GM19328 (cell line): ENCODE data around the gene AMDHD2.
"Not testable (repeated sequence)": the region's sequence is repeated elsewhere in the genome, so short reads cannot be mapped to it uniquely, and the experiment has no call there.

ENCODE experiments used
- ATAC-seq: cut with Tn5 transposase; IDR thresholded peaks from one replicate; pipeline ENCODE4 v1.9.1; 2021; ENCODE audit warnings: mild to moderate bottlenecking, moderate library complexity; ENCODE audit not compliant: unreplicated experiment

The AMDHD2 gene

DNA sequence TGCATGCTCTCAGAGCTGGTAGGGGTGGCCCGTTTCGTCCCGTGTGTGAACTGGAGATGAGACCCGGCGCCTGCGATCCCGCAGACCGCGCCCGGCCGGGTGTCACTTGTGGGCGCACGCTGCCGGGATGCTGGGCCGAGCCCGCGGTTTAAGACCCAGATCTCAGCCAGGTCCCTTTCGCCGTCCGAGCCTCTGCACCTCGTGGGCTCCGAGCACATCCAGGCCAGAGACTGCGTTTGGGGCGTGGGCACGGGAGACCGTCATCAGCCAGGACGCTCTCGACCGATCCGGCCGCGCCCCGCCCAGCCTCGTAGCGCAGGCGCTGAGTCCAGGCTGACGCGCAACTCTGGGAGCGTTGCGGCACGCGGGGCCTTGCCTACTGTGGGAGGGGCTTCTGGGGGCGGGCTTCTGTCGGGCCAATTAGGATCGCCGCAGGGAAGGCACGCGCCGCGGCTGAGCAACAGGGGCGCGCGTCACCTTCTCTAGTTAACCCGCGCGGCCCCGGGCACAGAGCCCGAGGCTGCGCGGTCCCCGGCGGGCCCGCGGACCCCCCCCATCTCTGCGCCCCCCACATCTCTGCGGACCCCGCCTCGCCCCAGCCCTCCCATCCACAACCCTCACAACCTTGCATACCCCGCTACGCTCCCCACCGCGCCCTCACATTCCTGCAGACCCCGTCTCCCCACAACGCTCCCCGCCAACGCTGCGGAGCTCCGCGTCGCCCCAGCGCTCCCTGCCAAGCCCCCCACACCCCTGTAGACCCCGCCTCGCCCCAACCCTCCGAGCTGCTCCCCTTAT lies 11.7 kb downstream of the AMDHD2 start:
- ATAC-seq: peak; percentile 84

- no peak for ATAC-seq
Observed at GRCh38 chr16:2532494-2533141, 12.4 kb downstream of the AMDHD2 start.

- ATAC-seq: not testable (repeated sequence)
Observed at GRCh38 chr16:2533142-2533755, 13.1 kb downstream of the AMDHD2 start.

DNA sequence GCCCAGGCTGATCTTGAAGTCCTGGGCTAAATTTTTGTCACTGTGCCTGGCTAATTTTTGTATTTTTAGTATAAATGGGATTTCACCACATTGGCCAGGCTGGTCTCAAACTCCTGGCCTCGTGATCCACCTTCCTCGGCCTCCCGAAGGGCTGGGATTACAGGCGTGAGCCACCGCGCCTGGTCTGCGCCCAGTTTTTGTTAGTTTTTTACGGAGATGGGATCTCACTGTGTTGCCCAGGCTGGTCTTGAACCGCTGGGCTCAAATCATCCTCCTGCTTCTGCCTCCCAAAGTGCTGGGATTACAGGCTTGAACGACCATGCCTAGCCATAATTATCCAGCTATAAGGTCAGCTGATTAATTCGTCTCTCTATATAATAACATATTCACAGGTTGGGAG lies 13.7 kb downstream of the AMDHD2 start:
- no peak for ATAC-seq

DNA sequence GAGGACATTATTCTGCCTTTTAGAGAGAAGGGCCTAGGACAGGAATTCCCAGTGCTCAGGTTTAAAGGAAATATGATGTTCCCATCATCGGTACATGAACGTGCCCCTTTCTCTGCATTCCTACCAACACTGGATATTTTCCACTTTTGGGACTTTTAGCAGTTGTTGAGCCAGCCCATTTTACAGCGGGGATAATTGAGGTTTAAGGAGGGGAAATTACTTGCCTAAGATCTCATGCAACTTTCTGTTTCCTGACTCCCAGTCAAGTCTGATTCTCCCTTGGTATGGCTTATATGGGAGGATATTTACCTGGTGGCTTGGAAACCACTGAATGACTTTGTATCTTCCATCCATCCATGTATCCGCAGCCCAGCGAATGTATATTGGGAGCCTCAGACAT lies 14.2 kb downstream of the AMDHD2 start:
- not testable (repeated sequence) for ATAC-seq

GRCh38 chr16:2535625-2536013 lies 15.4 kb downstream of the AMDHD2 start:
- no peak for ATAC-seq

DNA sequence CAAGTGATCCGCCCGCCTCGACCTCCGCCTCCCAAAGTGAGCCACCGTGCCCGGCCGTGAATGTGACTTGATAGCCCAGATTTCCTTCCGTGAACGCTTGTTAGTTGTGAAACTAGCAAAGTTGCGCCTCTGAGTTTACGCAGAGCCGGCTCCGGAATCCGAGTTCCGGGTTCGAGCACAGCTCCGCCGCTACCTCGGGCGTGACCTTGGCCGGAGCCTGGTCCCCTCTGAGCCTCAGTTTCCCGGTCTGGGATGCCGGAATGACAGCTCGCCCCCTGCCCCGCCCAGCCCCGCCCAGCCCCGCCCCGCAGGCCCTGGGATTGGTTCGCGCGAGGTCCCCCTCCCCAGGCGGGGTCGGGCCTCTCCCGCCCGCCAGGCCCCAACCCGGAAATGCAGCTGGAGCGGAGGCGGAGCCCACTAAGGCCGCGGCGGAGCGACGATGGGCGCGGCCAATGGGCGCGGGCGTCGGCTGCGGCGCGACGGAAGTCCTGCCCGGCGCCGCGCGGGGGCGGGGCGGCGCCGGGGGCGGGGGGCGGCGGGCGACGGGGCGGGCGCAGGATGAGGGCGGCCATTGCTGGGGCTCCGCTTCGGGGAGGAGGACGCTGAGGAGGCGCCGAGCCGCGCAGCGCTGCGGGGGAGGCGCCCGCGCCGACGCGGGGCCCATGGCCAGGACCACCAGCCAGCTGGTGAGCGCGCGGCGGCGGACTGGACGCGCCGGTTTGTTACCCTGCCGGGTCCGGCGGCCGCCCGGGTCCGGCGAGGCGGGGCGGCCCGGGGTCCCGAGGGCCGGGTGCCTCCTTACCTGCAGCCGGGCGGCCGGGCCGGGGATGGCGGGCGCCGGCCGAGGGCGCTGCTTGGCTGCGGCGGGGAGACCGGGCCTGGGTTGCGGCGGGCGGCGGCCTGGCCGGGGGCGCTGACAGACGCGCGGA lies 17.5 kb downstream of the AMDHD2 start, which contains the start of gene PDPK1:
PDPK1 (plus strand) TSS at position 571 of the 929 bp plus-strand sequence; CDS start at position 663, 92 bp downstream.
- peak; percentile 87 for ATAC-seq

DNA sequence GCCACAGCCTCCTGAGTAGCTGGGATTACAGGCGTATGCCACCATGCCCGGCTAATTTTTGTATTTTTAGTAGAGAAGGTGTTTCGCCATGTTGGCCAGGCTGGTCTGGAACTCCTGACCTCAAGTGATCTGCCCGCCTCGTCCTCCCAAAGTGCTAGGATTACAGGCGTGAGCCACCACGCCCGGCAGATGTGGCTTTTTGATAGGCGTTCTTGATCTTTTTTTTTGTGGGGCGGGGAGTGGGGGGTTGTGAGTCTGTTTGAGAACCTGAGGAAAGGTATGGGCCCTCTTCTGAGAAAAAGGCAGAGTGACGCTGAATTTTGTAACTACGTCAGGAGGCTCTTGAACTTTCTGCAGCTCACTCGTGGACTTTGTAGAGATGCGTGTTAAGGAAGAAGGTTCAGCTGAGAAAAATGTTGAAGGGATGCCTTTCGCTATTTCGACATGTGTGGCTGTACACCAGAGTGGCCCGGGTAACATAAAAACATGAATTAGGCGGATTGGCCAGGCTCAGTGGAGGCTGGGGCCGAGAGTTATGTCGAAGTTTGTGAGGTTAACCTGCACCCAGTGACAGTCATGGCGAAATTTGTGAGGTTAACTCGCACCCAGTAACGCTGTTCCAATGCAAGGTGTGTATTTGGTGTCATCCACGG lies 19.1 kb downstream of the AMDHD2 start:
- ATAC-seq: not testable (repeated sequence)

- ATAC-seq: not testable (repeated sequence)
Observed at GRCh38 chr16:2539845-2540458, 19.8 kb downstream of the AMDHD2 start.

DNA sequence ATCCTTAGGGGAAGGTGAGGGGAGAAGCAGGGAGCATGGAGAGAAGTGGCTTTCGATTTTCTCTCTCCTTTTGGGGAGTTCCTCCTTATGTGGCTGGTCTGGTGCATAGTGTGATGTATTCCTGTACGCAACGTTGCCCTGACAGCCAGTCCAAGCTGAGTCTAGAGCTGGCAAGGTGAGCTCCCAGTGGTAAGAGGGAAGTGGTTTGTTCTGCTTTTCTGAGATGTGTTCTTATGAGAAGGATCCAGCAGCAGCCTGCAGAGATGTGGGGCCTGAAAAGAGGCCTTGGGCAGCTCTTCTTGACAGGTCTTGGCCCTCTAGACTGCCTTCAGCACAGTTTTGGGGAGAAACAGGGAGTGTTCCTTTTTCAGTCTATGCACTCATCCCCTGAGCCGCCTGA lies 20.7 kb downstream of the AMDHD2 start:
- not testable (repeated sequence) for ATAC-seq

- not testable (repeated sequence) for ATAC-seq
Observed at GRCh38 chr16:2541409-2541808, 21.2 kb downstream of the AMDHD2 start.

- not testable (repeated sequence) for ATAC-seq
Observed at GRCh38 chr16:2543771-2544170, 23.6 kb downstream of the AMDHD2 start.

DNA sequence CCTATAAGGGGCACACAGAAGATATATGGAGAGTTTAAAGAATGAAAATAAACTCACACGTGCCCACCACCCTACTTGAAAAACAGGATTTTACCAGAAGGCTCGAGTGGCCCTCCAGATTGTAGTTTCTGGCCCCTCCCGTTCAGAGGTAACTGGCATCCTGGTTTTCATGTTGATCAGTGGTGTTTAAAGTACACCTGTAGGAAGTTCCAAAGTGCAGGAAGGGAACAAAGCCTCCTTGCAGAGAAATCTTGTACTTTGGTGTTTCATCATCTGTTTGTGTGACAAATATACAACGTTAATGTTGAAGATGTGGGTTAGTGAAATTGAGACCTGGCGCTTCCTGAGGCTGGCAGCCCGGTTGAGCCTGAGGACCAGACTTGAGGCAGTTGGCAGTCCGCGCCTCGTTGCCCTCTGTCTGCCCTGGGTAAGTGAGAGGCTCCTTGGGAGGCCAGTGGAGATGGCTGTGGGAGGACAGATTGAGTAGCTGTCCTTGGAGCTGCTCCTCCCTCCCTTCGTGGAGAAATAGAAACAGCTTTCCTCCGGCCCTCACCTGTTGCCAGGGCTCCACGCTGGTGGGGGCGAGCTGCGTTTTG lies 30.2 kb downstream of the AMDHD2 start:
- not testable (repeated sequence) for ATAC-seq

DNA sequence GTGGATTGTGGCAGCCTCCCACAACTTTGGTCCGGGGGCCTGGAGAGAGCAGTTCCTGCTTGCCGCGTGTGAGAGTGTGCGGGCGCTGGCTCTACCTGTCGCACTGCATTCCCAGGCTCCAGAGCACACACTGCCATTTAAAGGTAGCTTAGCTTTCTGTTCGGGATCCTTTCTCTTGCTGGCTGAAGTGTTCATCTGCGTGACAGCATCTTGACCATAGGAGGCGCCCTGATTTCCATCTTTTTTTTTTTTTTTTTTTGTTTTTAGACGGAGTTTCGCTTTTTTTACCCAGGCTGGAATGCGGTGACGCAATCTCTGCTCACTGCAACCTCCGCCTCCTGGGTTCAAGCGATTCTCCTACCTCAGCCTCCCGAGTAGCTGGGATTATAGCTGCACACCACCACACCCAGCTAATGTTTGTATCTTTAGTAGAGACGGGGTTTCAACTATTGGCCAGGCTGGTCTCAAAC lies 31.3 kb downstream of the AMDHD2 start:
- not testable (repeated sequence) for ATAC-seq

DNA sequence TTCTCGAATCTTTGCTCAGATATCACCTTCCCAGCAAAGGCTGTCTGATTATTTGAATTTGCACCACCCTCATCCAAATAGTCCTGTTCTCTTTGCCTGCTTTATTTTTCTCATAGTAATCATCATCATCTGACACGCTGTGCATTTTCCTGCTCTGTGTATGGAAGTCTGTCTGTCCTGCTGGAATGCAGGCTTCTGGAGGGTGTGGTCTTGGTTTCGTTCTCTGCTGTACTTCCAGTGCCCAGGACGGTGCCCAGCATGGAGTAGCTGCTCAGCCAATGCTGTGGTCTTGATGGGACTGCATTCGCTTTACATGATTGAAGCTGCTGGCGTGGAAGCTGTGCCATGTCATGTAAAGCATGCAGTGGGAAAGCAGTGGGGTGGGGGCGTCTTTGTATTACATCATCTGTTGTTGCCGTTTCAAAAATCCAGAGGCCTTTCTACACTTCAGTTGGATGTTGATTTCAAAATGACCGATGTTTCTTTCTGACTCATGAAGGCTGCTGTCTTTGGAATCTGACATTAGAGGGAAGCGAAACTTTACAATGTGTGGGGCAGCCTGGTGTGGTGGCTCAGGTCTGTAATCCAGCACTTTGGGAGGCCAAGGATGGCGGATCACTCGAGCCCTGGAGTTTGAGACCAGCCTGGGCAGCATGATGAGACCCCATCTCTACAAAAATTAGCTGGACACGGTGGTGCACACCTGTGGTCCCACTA lies 34.7 kb downstream of the AMDHD2 start:
- ATAC-seq: not testable (repeated sequence)

DNA sequence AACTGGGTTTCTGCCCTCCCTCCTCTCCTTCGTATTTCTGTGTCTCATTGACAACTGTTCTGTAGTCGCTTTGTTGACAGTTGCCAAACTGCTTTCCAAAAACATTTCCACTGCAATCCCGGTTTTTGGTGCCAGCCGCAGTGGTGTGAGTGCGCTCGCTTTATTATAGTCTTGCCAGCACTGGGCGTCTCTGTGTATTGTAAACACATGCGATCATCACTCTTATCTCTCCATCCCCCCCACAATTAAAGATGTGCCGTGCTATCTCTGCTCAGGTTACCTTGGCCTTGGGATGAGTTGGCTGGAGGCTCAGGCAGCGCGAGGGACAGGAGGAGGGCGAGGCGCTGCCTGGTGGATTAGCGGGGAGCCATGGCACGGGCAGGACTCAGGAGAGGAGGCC lies 37.0 kb downstream of the AMDHD2 start:
- ATAC-seq: not testable (repeated sequence)

DNA sequence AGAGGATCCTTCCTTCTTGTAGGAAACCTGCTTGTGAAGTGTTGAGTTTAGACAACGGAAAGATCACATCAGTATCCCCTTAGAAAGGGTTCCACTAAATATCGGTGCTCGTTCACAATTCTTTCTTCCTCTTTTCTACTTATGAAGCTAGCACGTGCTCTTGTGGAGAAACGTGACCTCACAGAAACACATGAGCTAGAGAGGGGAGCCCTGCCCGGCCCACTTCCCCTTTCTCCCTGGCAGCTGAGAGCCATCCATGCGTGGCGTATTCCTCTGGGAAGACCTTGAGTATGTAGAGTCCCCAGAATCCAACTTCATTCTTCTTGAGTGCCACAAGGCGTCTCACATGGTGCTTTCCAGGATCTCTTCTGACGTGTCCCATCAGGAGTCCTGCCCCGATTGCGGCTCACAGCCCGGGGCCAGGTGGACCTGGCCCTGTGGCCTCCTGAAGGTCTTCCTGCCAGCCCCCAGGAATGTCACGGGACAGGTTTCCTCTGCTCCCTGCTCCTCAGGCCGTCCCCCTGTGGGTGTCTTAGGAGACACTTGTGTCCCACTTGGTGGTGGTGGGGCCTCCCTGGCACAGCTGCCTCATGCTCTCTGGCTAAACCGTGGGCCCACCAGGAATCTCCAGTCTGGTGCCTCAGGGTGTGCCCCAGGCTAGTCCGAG lies 40.1 kb downstream of the AMDHD2 start:
- ATAC-seq: not testable (repeated sequence)

DNA sequence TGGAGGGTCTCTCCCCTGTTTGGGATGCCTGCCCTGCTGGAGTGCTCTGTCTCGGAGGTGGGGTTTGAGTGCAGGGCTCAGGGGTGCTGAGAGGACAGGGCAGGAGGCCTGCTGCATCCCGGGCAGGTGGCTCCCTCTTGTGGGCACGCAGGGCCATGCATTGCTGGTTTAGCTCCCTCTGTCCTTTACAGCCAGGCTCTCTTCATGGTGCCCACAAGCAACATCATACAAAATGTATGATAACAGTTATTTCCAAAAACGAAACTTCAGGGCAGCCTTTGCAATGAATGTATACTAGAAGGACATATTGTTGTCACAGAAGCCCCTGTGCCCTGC lies 40.6 kb downstream of the AMDHD2 start:
- not testable (repeated sequence) for ATAC-seq
